GM23338 (cell line): Measurements from ENCODE around the gene CPLX3. TPM values are rescaled to one million over a fixed set of nuclear protein-coding genes. Genes with fewer than 3 reads are reported as not detected.

Source experiments
- ATAC-seq: fragments of 200-7000 bp; cut with Tn5 transposase; 3 replicates; pipeline ENCODE4 v1.9.1; 2020
- DNase-seq: peaks from one replicate; pipeline ENCODE4 v3.0.0-alpha.2; 2015; ENCODE audit warnings: low spot score
- H2AFZ ChIP-seq: fragments of 200-600 bp; sonication (generic); 2 replicates; pipeline ENCODE4 v1.8.0; 2016; ENCODE audit warnings: antibody characterized with exemption, mild to moderate bottlenecking, moderate library complexity
- H3F3A ChIP-seq: fragments of 200-600 bp; sonication (generic); replicated peaks from 2 replicates; pipeline ENCODE4 v1.8.0; 2017; ENCODE audit warnings: antibody characterized with exemption, mixed run types, low read depth
- H3K27ac ChIP-seq: fragments of 200-600 bp; sonication (generic); 2 replicates; pipeline ENCODE4 v1.6.1; 2016; ENCODE audit warnings: low read depth
- H3K27me3 ChIP-seq: fragments of 200-600 bp; sonication (generic); 2 replicates; pipeline ENCODE4 v1.8.0; 2016; ENCODE audit warnings: mild to moderate bottlenecking, mixed run types, moderate library complexity; ENCODE audit not compliant: insufficient read depth
- H3K36me3 ChIP-seq: fragments of 200-600 bp; sonication (generic); 2 replicates; pipeline ENCODE4 v1.8.0; 2016; ENCODE audit warnings: mild to moderate bottlenecking; ENCODE audit not compliant: insufficient read depth
- H3K4me1 ChIP-seq: fragments of 200-600 bp; sonication (generic); 2 replicates; pipeline ENCODE4 v1.8.0; 2016; ENCODE audit warnings: mild to moderate bottlenecking, moderate library complexity; ENCODE audit not compliant: insufficient read depth
- H3K4me2 ChIP-seq: fragments of 200-600 bp; sonication (generic); 2 replicates; pipeline ENCODE4 v1.7.1; 2017; ENCODE audit warnings: mixed run types
- H3K4me3 ChIP-seq: fragments of 200-600 bp; sonication (generic); 2 replicates; pipeline ENCODE4 v1.6.1; 2016; ENCODE audit warnings: mixed run types
- H3K79me2 ChIP-seq: fragments of 200-600 bp; sonication (generic); replicated peaks from 2 replicates; pipeline ENCODE4 v1.8.0; 2017; ENCODE audit warnings: mild to moderate bottlenecking; ENCODE audit not compliant: insufficient read depth
- H3K9me2 ChIP-seq: fragments of 200-600 bp; sonication (generic); 2 replicates; pipeline ENCODE4 v1.8.0; 2017; ENCODE audit not compliant: insufficient read depth
- H4K20me1 ChIP-seq: fragments of 200-600 bp; sonication (generic); replicated peaks from 2 replicates; pipeline ENCODE4 v1.8.0; 2017; ENCODE audit warnings: mild to moderate bottlenecking; ENCODE audit not compliant: insufficient read depth
- H3K27ac Mint-ChIP-seq: 2 replicates; pipeline ENCODE4 v1.8.0; 2020; ENCODE audit warnings: inconsistent platforms, mild to moderate bottlenecking, moderate library complexity, mixed read lengths
- H3K27me3 Mint-ChIP-seq: 3 replicates; pipeline ENCODE4 v1.8.0; 2022; ENCODE audit warnings: low read depth, mild to moderate bottlenecking, moderate library complexity, mixed read lengths, inconsistent platforms; ENCODE audit not compliant: insufficient read depth, poor library complexity
- H3K36me3 Mint-ChIP-seq: 3 replicates; pipeline ENCODE4 v1.8.0; 2021; ENCODE audit warnings: low read depth, mild to moderate bottlenecking, inconsistent platforms, moderate library complexity, mixed read lengths
- H3K4me1 Mint-ChIP-seq: 3 replicates; pipeline ENCODE4 v1.8.0; 2020; ENCODE audit warnings: mild to moderate bottlenecking, inconsistent platforms, mixed read lengths
- H3K4me3 Mint-ChIP-seq: 3 replicates; pipeline ENCODE4 v1.8.0; 2021; ENCODE audit warnings: moderate library complexity, mild to moderate bottlenecking, inconsistent platforms, mixed read lengths
- H3K9me3 Mint-ChIP-seq: 3 replicates; pipeline ENCODE4 v1.8.0; 2020; ENCODE audit warnings: moderate library complexity, mild to moderate bottlenecking, inconsistent platforms, mixed read lengths
- CTCF ChIP-seq, 2 experiments: fragments of 200-600 bp in 1 of 2; sonication (generic) in 1 of 2; conservative IDR thresholded peaks; 2 replicates each; pipeline versions ENCODE4 v1.5.1 to v1.6.1; 2016 to 2017; ENCODE audit warnings: antibody characterized with exemption in 2 of 2, low read depth in 2 of 2, mild to moderate bottlenecking in 2 of 2, moderate library complexity in 1 of 2
- ETS1 ChIP-seq: IDR thresholded peaks from 2 replicates; pipeline ENCODE4 v1.6.1; 2016; ENCODE audit warnings: antibody characterized with exemption
- EZH2phosphoT487 ChIP-seq: fragments of 200-600 bp; sonication (generic); IDR thresholded peaks from one replicate; pipeline ENCODE4 v1.8.1; 2018; ENCODE audit warnings: antibody characterized with exemption; ENCODE audit not compliant: unreplicated experiment
- JUNB ChIP-seq: IDR thresholded peaks from one replicate; pipeline ENCODE4 v1.6.1; 2016; ENCODE audit warnings: antibody characterized with exemption; ENCODE audit not compliant: unreplicated experiment
- POLR2AphosphoS5 ChIP-seq: IDR thresholded peaks from 2 replicates; pipeline ENCODE4 v1.6.1; 2016; ENCODE audit warnings: antibody characterized with exemption, low read depth
- REST ChIP-seq: IDR thresholded peaks from one replicate; pipeline ENCODE4 v1.6.1; 2018; ENCODE audit warnings: antibody characterized with exemption; ENCODE audit not compliant: unreplicated experiment
- ZNF331 ChIP-seq: fragments of 250-450 bp; sonication (Bioruptor Pico); IDR thresholded peaks from 2 replicates; pipeline ENCODE4 v1.5.0; 2020; ENCODE audit warnings: low read depth, mild to moderate bottlenecking, moderate library complexity
- ZNF462 ChIP-seq: fragments of 250-450 bp; sonication (Bioruptor Pico); IDR thresholded peaks from 2 replicates; pipeline ENCODE4 v1.5.0; 2020; ENCODE audit warnings: mild to moderate bottlenecking, moderate library complexity
- polyA plus RNA-seq: library from polyadenylated mRNA; unstranded; fragments of >200 nt; fragmentation: Nextera tagmentation; extraction: Ambion mirVana; gene quantifications from 2 replicates; pipeline ENCODE4 v1.2.1, GENCODE V29; 2016
- total RNA-seq: library from RNA; depleted of rRNA; stranded (reverse); fragments of >200 nt; shearing (Covaris generic); gene quantifications from 2 replicates; pipeline ENCODE4 v1.2.3, GENCODE V29; 2014

CPLX3 gene
- total and polyA plus RNA-seq, 2 experiments from 2014 or later = 0.66 TPM; not detected in 1

GRCh38 chr15:74781431-74782258 lies 44.8 kb upstream of the CPLX3 start, which contains the start of gene CSK:
TSS of gene CSK (plus strand) at chr15:74782080. CDS start at chr15:74798298, 16,218 bp downstream.
- TF ChIP-seq POLR2AphosphoS5 = peak; percentile 36; the same call in 1 of the 2 replicates
- TF ChIP-seq EZH2phosphoT487 = no peak
- TF ChIP-seq ZNF462 (CRISPR knock-in tag) = no peak
- TF ChIP-seq CTCF (conservative IDR thresholded peaks at IDR 0.05; ENCODE audit: low read depth in 2 of 2) = peak in 1 of 2 experiments; percentile 39; a peak in 2 of 4 replicates
- TF ChIP-seq ETS1 = no peak
- no peak for TF ChIP-seq JUNB
- no peak for TF ChIP-seq REST
- no peak for TF ChIP-seq ZNF331
- Mint-ChIP-seq H3K36me3 (no peaks in the 10 kb centered on the region), H3K27ac (no peak within 1 kb of the TSS), H3K9me3 (no peaks in the 10 kb centered on the region), H3K4me3 (peak within 1 kb of the TSS; percentile 82), H3K4me1 (peaks cover 41% of the 10 kb centered on the region), H3K27me3 (peaks cover 26% of the 10 kb centered on the region)
- Histone ChIP-seq H2AFZ (peak within 1 kb of the TSS; percentile 97), H3K4me1 (peaks cover 15% of the 10 kb centered on the region), H3F3A (no peaks in the 10 kb centered on the region), H3K36me3 (no peaks in the 10 kb centered on the region), H3K4me2 (peak within 1 kb of the TSS; percentile 99), H3K4me3 (peak within 1 kb of the TSS; percentile 79), H4K20me1 (peaks cover 15% of the 10 kb centered on the region; the same call in 1 of the 2 replicates), H3K27ac (no peak within 1 kb of the TSS), H3K79me2 (peaks cover 5% of the 10 kb centered on the region), H3K9me2 (no peaks in the 10 kb centered on the region), H3K27me3 (peaks cover 19% of the 10 kb centered on the region)
- DNase-seq (peak; percentile 67), ATAC-seq (peak; percentile 16)
